Skeletal muscle tissue (tissue), 4 donors: ENCODE measurements around the gene NAALADL2. TPM values are rescaled to one million over a fixed set of nuclear protein-coding genes. Genes with fewer than 3 reads are reported as not detected.

Experiments
- H3K27ac ChIP-seq: one replicate; pipeline ENCODE4 v1.7.0; 2013; ENCODE audit warnings: mild to moderate bottlenecking, low read depth, low read length, inconsistent platforms
- H3K27me3 ChIP-seq, 3 donors: one replicate each; pipeline ENCODE4 v1.7.0; 2013; ENCODE audit warnings: low read length in 3 of 3; ENCODE audit not compliant: control insufficient read depth in 3 of 3, insufficient read depth in 3 of 3
- H3K36me3 ChIP-seq, 3 donors: one replicate each; pipeline ENCODE4 v1.7.0; 2013; ENCODE audit warnings: low read length in 3 of 3; ENCODE audit not compliant: control insufficient read depth in 3 of 3, insufficient read depth in 3 of 3
- H3K4me1 ChIP-seq, 3 donors: one replicate each; pipeline ENCODE4 v1.7.0; 2013; ENCODE audit warnings: low read length in 3 of 3, mild to moderate bottlenecking in 3 of 3; ENCODE audit not compliant: control insufficient read depth in 3 of 3, insufficient read depth in 3 of 3
- H3K4me3 ChIP-seq, 3 donors: one replicate each; pipeline ENCODE4 v1.7.0; 2013; ENCODE audit warnings: low read length in 3 of 3
- H3K9ac ChIP-seq, 3 donors: one replicate each; pipeline ENCODE4 v1.7.0; 2013; ENCODE audit warnings: low read length in 3 of 3, mild to moderate bottlenecking in 3 of 3, moderate library complexity in 2 of 3, low read depth in 1 of 3
- H3K9me3 ChIP-seq, 3 donors: one replicate each; pipeline ENCODE4 v1.7.0; 2013; ENCODE audit warnings: low read length in 3 of 3; ENCODE audit not compliant: control insufficient read depth in 3 of 3
- total RNA-seq: library from RNA; depleted of rRNA; stranded (reverse); fragments of >200 nt; gene quantifications from one replicate; pipeline ENCODE4 v1.2.3, GENCODE V29; 2014
- donor health status: Osteomylitis.

The NAALADL2 gene
- total RNA-seq, 1 donor from 2014 or later = 17.7 TPM

DNA sequence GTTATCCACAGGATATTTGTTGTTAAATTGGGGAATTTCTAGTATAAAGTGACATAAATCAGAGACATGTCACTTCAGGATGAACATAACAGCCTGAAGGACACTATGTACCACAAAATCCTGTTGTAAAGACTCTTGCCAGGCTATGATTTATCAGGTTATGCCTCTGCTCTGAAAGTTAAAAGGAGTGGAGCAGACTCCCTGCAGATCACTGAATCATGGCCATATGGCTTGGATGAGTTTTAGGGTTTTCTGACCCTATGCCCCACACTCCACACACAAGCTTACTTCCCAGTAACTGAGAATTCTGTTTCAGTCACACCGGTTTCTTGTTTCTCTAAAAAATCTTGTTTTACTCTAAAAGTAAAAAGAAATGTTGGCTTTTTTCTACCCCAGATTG is 869.4 kb downstream of the NAALADL2 start:
- Histone ChIP-seq H3K4me1 (no peaks in the 10 kb centered on the region), H3K27me3 (no peaks in the 10 kb centered on the region), H3K9ac (no peak overlapping the region), H3K9me3 (no peaks in the 10 kb centered on the region), H3K36me3 (no peaks in the 10 kb centered on the region), H3K27ac (no peak overlapping the region), H3K4me3 (no peak overlapping the region)

DNA sequence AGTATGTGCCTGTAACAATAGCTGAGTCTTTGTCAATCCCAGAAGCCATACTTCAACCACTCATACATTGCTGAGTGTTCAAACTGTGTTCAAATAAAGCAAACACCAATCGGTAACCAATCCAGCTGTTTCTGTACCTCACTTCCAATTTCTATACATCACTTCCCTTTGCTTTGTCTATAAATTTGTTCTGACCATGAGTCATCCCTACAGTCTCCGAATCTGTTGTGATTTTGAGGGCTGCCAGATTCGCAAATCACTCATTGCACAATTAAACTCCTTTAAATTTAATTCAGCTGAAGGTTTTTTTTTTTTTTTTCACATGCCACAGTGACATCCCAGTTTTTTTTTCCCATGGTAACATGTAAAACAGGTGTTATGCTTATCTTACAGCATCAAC is 870.3 kb downstream of the NAALADL2 start:
- Histone ChIP-seq H3K9me3 (no peaks in the 10 kb centered on the region), H3K36me3 (no peaks in the 10 kb centered on the region), H3K27me3 (no peaks in the 10 kb centered on the region), H3K4me1 (no peaks in the 10 kb centered on the region), H3K9ac (no peak overlapping the region), H3K27ac (no peak overlapping the region), H3K4me3 (no peak overlapping the region)

DNA sequence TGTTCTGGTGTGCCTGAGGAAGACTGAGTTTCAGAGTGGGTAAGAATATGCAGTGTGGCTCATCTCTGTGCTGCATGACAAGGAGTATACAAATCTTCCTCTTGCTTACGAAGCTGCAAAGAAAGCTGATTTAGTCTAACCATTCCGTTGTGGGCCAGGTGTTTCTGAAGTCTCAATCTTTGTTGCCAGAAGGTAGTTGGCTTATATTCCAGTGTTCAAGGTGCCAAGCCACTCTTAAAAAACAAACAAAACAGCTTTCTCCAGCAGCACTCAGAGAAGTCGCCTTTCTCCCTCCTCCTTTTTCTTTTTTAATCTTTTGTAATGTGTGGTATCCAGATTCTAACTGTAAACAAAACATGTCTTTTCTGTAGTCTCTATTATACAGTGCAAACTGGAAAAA is 872.4 kb downstream of the NAALADL2 start:
- Histone ChIP-seq H3K4me3 (no peak overlapping the region), H3K27me3 (no peaks in the 10 kb centered on the region), H3K9me3 (no peaks in the 10 kb centered on the region), H3K9ac (no peak overlapping the region), H3K36me3 (no peaks in the 10 kb centered on the region), H3K4me1 (no peaks in the 10 kb centered on the region), H3K27ac (no peak overlapping the region)

DNA sequence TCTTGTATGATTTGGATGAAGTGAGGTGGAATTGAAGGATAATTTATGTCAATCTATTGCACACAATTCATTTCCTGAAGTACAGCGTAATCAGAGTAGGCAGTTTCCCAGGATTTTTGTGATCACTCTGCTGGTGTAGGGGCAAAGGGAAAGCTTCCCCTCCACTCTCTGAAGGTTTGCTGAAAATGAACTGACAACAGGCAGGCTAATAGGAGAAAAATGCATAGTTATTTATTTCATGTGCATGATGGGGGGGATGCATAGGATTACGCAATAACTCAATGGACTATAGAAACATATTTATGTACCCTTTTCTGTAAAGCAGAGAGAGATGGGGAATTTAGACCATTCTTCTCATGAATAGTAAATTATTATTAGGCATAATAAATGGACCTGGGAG is 872.9 kb downstream of the NAALADL2 start:
- Histone ChIP-seq H3K27ac (no peak overlapping the region), H3K4me3 (no peak overlapping the region), H3K4me1 (no peaks in the 10 kb centered on the region), H3K9me3 (no peaks in the 10 kb centered on the region), H3K36me3 (no peaks in the 10 kb centered on the region), H3K9ac (no peak overlapping the region), H3K27me3 (no peaks in the 10 kb centered on the region)

DNA sequence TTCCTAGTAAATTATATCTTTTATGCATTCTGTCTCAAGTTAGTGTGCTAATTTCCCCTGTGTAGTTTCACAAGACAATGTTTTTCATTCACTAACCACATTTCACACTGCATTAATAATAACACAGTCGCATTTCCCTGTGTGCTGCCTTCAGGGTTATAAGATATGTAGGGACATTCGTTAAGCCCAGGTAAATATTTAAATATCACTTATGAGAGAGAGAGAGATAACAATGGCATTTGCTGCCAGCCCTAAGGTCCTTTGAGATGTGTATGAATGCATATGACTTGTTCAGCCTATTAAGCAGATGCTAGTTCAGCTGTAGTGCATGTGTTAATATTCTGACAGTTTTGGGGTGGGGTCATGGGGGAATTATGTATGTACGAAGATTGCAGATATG is 876.7 kb downstream of the NAALADL2 start:
- no peak overlapping the region for H3K9ac ChIP-seq
- no peaks in the 10 kb centered on the region for H3K4me1 ChIP-seq
- no peaks in the 10 kb centered on the region for H3K36me3 ChIP-seq
- no peaks in the 10 kb centered on the region for H3K27me3 ChIP-seq
- H3K9me3 ChIP-seq = no peaks in the 10 kb centered on the region
- H3K27ac ChIP-seq = no peak overlapping the region
- no peak overlapping the region for H3K4me3 ChIP-seq

DNA sequence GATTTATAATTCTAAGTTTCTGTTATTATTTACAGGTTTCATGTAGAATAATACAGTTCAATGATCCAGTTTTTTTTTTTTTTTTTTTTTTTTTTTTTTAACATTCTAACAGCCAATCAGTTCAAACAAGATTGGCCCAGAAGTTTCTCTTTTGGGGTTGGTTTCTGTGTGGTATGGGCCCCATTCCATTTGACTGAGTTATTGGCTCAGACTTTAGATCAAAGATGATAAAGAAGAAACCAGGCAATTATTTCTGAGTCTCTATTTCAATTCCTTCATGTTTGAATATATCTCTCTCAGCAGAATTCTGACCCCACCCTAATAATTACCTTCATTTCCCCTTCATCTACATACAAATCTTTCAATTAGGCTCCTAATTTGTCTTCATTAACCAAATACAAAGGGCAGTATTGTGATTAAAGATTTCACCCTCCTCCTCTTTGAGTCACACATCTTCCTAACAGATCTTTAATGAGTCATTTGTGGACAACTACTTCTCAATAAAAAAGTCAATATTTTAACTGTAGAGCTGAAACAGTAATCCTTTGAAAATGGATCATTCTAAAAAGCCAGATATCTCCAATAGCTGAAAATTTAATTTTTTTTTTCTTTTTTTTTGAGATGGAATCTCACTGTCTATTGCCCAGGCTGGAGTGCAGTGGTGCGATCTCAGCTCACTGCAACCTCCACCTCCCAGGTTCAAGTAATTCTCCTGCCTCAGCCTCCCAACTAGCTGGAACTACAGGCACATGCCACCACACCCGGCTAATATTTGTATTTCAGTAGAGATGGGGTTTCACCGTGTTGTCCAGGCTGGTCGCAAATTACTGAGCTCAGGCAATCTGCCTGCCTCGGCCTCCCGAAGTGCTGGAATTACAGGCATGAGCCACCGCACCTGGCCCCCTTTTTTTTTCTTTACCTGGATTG is 878.8 kb downstream of the NAALADL2 start:
- no peaks in the 10 kb centered on the region for H3K9me3 ChIP-seq
- H3K27me3 ChIP-seq = no peaks in the 10 kb centered on the region
- H3K27ac ChIP-seq = no peak overlapping the region
- no peaks in the 10 kb centered on the region for H3K36me3 ChIP-seq
- no peak overlapping the region for H3K4me3 ChIP-seq
- H3K4me1 ChIP-seq = no peaks in the 10 kb centered on the region
- H3K9ac ChIP-seq = no peak overlapping the region

DNA sequence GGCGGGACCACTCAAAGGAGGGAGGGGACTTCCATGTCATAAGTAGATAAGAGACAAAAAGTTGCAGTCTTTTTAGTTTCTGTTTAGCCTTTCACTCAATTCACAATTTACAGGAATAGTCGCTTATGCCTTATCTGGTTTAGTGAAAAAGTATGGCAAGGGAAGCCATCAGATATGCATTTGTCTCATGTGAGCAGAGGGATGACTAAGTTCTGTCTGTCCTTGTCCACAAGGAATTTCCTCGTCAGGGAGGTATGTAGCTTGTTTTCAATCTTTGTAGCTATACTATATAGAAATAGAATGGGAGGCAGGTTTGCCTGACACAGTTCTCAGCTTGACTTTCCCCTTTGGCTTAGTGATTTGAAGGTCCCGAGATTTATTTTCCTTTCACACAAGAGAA is 882.8 kb downstream of the NAALADL2 start:
- no peak overlapping the region for H3K9ac ChIP-seq
- H3K27me3 ChIP-seq = no peaks in the 10 kb centered on the region

DNA sequence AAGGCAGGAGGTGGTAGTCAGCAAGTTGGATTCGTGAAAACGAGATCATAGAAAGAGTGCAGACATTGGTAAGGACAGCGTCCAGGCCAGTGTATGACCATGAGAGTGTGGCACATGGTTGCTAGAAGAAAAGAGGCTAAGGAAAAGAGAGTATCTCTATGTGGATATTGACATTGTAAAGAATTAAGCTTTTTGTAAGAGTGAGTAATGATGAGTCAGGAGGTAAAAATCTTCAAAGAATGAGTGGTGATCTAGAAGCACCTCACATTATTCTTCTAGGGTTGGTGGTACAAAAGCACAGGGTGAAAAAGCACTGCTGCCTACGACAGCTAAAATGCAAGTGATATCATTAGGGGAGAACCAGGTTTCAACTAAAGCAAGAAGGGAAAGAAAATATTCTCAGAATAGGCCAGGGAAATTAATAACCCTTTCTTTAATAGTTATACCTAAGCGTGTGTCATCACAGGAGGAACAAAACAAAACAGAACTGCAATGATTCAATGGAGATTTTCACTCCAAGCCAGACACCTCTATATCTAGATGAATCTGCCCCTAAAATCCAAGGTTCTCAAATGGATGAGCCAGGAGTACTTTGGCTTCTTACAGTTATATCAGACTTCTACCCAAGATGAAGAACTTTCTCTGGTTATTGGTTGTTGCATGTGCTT is 884.7 kb downstream of the NAALADL2 start:
- Histone ChIP-seq H3K9ac (no peak overlapping the region), H3K4me3 (no peak overlapping the region), H3K4me1 (no peaks in the 10 kb centered on the region), H3K27me3 (no peaks in the 10 kb centered on the region), H3K27ac (no peak overlapping the region), H3K9me3 (no peaks in the 10 kb centered on the region), H3K36me3 (no peaks in the 10 kb centered on the region)

More for the DNA sequence above, 882.8 kb downstream of the NAALADL2 start:
- Histone ChIP-seq H3K9me3 (no peaks in the 10 kb centered on the region), H3K4me3 (no peak overlapping the region), H3K4me1 (no peaks in the 10 kb centered on the region), H3K27ac (no peak overlapping the region), H3K36me3 (no peaks in the 10 kb centered on the region)

DNA sequence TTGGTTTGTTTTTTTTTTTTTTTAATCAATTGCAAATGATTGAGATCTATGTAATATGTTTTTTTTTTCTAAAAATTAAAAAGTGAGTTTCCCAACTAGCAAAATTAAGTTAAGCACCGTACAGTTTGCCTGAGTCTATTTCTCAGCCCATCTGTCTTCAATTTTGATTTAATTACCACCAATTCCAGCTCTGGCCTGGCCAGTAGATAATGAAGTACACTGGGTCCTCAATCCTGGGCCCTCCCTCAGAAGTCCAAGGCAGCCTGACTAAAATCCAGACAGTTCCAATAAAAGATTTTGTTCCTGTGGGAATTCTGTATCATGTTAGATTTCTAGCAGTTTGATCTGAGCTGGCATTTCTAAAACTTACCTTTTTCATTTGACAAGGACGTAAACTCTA is 887.2 kb downstream of the NAALADL2 start:
- Histone ChIP-seq H3K27ac (no peak overlapping the region), H3K36me3 (no peaks in the 10 kb centered on the region), H3K9ac (no peak overlapping the region), H3K4me3 (no peak overlapping the region), H3K27me3 (no peaks in the 10 kb centered on the region), H3K9me3 (no peaks in the 10 kb centered on the region), H3K4me1 (no peaks in the 10 kb centered on the region)

DNA sequence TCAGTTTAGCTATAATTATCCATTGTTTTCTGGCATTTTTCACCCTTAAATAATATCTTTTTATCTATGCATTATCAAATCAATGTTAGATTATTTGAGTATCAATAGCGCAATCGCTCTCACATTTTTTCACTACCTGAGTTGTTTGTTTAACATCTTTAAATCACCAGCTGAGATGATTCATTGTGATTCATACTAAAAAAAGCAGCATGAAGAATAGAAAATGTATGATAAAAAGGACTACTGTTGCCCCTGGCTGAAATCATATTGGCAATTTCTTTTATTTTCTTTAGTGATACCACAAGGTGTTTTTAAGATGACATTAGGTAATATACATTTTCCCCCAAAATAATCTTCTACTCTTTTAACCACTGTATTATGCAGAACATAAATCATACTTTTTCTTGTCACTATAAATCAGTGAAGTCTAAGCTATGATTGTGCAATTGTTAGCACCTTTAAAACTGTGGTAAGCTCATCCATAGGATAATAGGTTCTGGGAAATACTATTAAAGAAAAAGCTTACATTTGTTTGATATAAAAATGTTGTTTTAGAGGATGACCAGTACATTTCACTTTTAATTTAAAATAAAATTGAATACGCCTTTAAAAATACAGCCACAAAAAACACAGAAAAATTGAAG is 889.1 kb downstream of the NAALADL2 start:
- Histone ChIP-seq H3K9ac (no peak overlapping the region), H3K9me3 (no peaks in the 10 kb centered on the region), H3K27ac (no peak overlapping the region), H3K36me3 (no peaks in the 10 kb centered on the region), H3K4me3 (no peak overlapping the region), H3K27me3 (no peaks in the 10 kb centered on the region), H3K4me1 (no peaks in the 10 kb centered on the region)
